Panc1 (cell line): Measurements from ENCODE around the gene EOMES. TPM values are rescaled to one million over a fixed set of nuclear protein-coding genes. Genes with fewer than 3 reads are reported as not detected.

ENCODE experiments used
- ATAC-seq: fragments of 200-7000 bp; cut with Tn5 transposase; 2 replicates; pipeline ENCODE4 v1.9.1; 2020; ENCODE audit warnings: mild to moderate bottlenecking, moderate library complexity
- BruUV-seq: library from RNA; stranded (reverse); fragments of 400-500 nt; replicated peaks from 2 replicates; lab custom pipeline; 2021; lab: Mats Ljungman, UMichigan
- CTCF ChIA-PET: fragments of 300-600 bp; sonication (Branson Sonifier 250); formaldehyde crosslinking; loops from one replicate; lab custom pipeline; 2022; ENCODE audit warnings: antibody characterized with exemption; lab: Charles Lee
- POLR2A ChIA-PET: fragments of 300-600 bp; sonication (Branson Sonifier 250); formaldehyde crosslinking; loops from one replicate; lab custom pipeline; 2022; ENCODE audit warnings: antibody characterized with exemption; lab: Charles Lee
- DNase-seq: peaks from one replicate; pipeline ENCODE4 v3.0.0-alpha.2; 2010; ENCODE audit warnings: low read depth, low spot score
- H3K27ac ChIP-seq: 2 replicates; pipeline ENCODE4 v1.5.1; 2011; ENCODE audit warnings: mild to moderate bottlenecking, low read length, inconsistent platforms
- H3K27me3 ChIP-seq: fragments of 200-500 bp; sonication (Bioruptor generic); 2 replicates; pipeline ENCODE4 v1.6.0; 2014; ENCODE audit warnings: low read length, inconsistent platforms; ENCODE audit not compliant: control insufficient read depth, insufficient read depth
- H3K36me3 ChIP-seq: fragments of 200-500 bp; sonication (Bioruptor generic); 2 replicates; pipeline ENCODE4 v1.5.1; 2014; ENCODE audit warnings: inconsistent platforms, mild to moderate bottlenecking, low read length, moderate library complexity; ENCODE audit not compliant: control insufficient read depth, insufficient read depth
- H3K4me1 ChIP-seq: 2 replicates; pipeline ENCODE4 v1.5.1; 2011; ENCODE audit warnings: inconsistent platforms, mild to moderate bottlenecking, low read length, moderate library complexity; ENCODE audit not compliant: control insufficient read depth, insufficient read depth
- H3K4me3 ChIP-seq, 2 experiments: 2 replicates each; pipeline ENCODE4 v1.5.1; 2011 to 2012; ENCODE audit warnings: low read depth in 2 of 2, low read length in 2 of 2, mild to moderate bottlenecking in 2 of 2, inconsistent platforms in 1 of 2, moderate library complexity in 1 of 2
- H3K9me3 ChIP-seq: fragments of 200-500 bp; sonication (Bioruptor generic); 2 replicates; pipeline ENCODE4 v1.5.1; 2014; ENCODE audit warnings: low read depth, mild to moderate bottlenecking, inconsistent platforms, low read length, moderate library complexity; ENCODE audit not compliant: control insufficient read depth, insufficient read depth
- CTCF ChIP-seq: fragments of 450-650 bp; IDR thresholded peaks from 2 replicates; pipeline ENCODE4 v1.5.1; 2017; ENCODE audit warnings: mild to moderate bottlenecking
- POLR2AphosphoS5 ChIP-seq: IDR thresholded peaks from 2 replicates; pipeline ENCODE4 v1.6.1; 2012; ENCODE audit warnings: mild to moderate bottlenecking, low read depth, low read length, moderate library complexity
- SIN3A ChIP-seq: IDR thresholded peaks from 2 replicates; pipeline ENCODE4 v1.6.1; 2012; ENCODE audit warnings: low read depth, mild to moderate bottlenecking, low read length, moderate library complexity, borderline replicate concordance; ENCODE audit not compliant: insufficient read depth
- TCF7L2 ChIP-seq: IDR thresholded peaks from 2 replicates; pipeline ENCODE4 v1.6.1; 2011; ENCODE audit warnings: mild to moderate bottlenecking, low read depth, low read length, inconsistent platforms
- in situ Hi-C: cut with HindIII; loops from 2 replicates; pipeline ENCODE4 v1.10.0; 2016; ENCODE audit warnings: low sequenced_read_pairs, low pct_unique_long_range_greater_than_20kb
- intact Hi-C: fragments of 100-400 bp; cut with micrococcal nuclease; formaldehyde crosslinking; loops from one replicate; pipeline ENCODE4 v1.10.0; 2022; ENCODE audit not compliant: unreplicated experiment
- total RNA-seq: library from RNA; stranded (reverse); gene quantifications from one replicate; pipeline ENCODE4 v1.2.1, GENCODE V29; 2021; ENCODE audit not compliant: unreplicated experiment
- TF ChIP-seq, protein P1 (sequence below), 2 experiments: IDR thresholded peaks; 2 replicates each; pipeline ENCODE4 v1.6.1; 2011 to 2012; ENCODE audit warnings: low read depth in 2 of 2, control low read depth in 1 of 2, low read length in 1 of 2, mild to moderate bottlenecking in 1 of 2, moderate library complexity in 1 of 2; ENCODE audit not compliant: insufficient read depth in 1 of 2

The EOMES gene
- total RNA-seq, 1 experiment from 2014 or later = 2.5 TPM

- CTCF ChIA-PET = no interaction called here
- H3K4me3 ChIP-seq = no peak overlapping the region
- intact Hi-C loops (no loop called here), in situ Hi-C loops (no loop called here)
- DNase-seq (no peak), ATAC-seq (no peak)
- H3K9me3 ChIP-seq = no peaks in the 10 kb centered on the region
- BruUV-seq = no TSS peak
- POLR2A ChIA-PET = interaction anchor here (0.7 kb wide), 1 partner anchor 369 kb away, joined by 4 read pairs; no protein-coding TSS in a partner anchor
- peaks cover 9% of the 10 kb centered on the region for H3K4me1 ChIP-seq
- H3K27me3 ChIP-seq = no peaks in the 10 kb centered on the region
- H3K27ac ChIP-seq = no peak overlapping the region
- H3K36me3 ChIP-seq = no peaks in the 10 kb centered on the region; the same call in 1 of the 2 replicates
- TF ChIP-seq CTCF = no peak
- TF ChIP-seq TCF7L2 = no peak
- TF ChIP-seq, protein P1, sequence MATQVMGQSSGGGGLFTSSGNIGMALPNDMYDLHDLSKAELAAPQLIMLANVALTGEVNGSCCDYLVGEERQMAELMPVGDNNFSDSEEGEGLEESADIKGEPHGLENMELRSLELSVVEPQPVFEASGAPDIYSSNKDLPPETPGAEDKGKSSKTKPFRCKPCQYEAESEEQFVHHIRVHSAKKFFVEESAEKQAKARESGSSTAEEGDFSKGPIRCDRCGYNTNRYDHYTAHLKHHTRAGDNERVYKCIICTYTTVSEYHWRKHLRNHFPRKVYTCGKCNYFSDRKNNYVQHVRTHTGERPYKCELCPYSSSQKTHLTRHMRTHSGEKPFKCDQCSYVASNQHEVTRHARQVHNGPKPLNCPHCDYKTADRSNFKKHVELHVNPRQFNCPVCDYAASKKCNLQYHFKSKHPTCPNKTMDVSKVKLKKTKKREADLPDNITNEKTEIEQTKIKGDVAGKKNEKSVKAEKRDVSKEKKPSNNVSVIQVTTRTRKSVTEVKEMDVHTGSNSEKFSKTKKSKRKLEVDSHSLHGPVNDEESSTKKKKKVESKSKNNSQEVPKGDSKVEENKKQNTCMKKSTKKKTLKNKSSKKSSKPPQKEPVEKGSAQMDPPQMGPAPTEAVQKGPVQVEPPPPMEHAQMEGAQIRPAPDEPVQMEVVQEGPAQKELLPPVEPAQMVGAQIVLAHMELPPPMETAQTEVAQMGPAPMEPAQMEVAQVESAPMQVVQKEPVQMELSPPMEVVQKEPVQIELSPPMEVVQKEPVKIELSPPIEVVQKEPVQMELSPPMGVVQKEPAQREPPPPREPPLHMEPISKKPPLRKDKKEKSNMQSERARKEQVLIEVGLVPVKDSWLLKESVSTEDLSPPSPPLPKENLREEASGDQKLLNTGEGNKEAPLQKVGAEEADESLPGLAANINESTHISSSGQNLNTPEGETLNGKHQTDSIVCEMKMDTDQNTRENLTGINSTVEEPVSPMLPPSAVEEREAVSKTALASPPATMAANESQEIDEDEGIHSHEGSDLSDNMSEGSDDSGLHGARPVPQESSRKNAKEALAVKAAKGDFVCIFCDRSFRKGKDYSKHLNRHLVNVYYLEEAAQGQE (IDR thresholded peaks at IDR 0.05; ENCODE audit: insufficient read depth in 1 of 2, low read depth in 2 of 2, low read length in 1 of 2) = no peak
- no peak for TF ChIP-seq POLR2AphosphoS5
- no peak for TF ChIP-seq SIN3A
Observed at GRCh38 chr3:27718459-27718858, 3.7 kb downstream of the EOMES start.

DNA sequence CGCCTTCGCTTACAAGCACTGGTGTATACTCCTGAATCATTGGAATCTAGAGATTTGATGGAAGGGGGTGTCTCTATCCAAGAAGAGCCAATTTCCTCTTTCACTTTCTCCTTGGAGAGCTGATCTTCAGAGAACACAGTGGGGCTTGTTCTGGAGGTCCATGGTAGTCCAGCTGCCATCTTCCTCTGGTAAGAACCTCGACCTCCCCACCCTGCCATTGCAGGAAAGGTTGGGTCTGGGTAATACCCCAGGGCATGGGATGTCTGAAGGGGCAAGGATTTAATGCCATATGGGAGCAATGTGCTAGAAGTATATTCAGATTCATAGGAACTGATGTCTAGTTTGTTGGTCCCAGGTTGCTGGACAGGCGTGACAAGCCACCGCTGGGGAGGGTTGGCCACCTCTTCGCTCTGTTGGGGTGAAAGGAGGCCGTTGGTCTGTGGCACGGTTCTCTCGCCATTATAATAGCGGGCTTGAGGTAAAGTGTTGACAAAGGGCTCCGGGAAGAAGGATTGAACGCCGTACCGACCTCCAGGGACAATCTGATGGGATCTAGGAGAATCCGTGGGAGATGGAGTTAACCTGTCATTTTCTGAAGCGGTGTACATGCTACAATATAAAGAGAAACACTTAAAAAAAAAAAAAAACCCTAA is 4.8 kb downstream of the EOMES start:
- in situ Hi-C loops = no loop called here
- CTCF ChIA-PET = no interaction called here
- Histone ChIP-seq H3K4me1 (peaks cover 9% of the 10 kb centered on the region), H3K4me3 (no peak overlapping the region), H3K36me3 (no peaks in the 10 kb centered on the region; the same call in 1 of the 2 replicates), H3K9me3 (no peaks in the 10 kb centered on the region), H3K27me3 (no peaks in the 10 kb centered on the region), H3K27ac (no peak overlapping the region)
- TF ChIP-seq POLR2AphosphoS5 (no peak), TCF7L2 (no peak), SIN3A (no peak), CTCF (no peak)
- TF ChIP-seq, protein P1 (IDR thresholded peaks at IDR 0.05; ENCODE audit: insufficient read depth in 1 of 2, low read depth in 2 of 2, low read length in 1 of 2) = no peak
- no TSS peak for BruUV-seq
- POLR2A ChIA-PET = interaction anchor here (0.7 kb wide), 1 partner anchor 370 kb away, joined by 4 read pairs; no protein-coding TSS in a partner anchor
- intact Hi-C loops = no loop called here
- DNase-seq = no peak
- ATAC-seq = no peak
